ENCODE results near the gene GCNT2.
A peak's percentile ranks its signal among the peaks of the same experiment; 100 is the strongest.
"Not testable (repeated sequence)": the region's sequence is repeated elsewhere in the genome, so short reads cannot be mapped to it uniquely, and the experiment has no call there.

The GCNT2 gene

DNA sequence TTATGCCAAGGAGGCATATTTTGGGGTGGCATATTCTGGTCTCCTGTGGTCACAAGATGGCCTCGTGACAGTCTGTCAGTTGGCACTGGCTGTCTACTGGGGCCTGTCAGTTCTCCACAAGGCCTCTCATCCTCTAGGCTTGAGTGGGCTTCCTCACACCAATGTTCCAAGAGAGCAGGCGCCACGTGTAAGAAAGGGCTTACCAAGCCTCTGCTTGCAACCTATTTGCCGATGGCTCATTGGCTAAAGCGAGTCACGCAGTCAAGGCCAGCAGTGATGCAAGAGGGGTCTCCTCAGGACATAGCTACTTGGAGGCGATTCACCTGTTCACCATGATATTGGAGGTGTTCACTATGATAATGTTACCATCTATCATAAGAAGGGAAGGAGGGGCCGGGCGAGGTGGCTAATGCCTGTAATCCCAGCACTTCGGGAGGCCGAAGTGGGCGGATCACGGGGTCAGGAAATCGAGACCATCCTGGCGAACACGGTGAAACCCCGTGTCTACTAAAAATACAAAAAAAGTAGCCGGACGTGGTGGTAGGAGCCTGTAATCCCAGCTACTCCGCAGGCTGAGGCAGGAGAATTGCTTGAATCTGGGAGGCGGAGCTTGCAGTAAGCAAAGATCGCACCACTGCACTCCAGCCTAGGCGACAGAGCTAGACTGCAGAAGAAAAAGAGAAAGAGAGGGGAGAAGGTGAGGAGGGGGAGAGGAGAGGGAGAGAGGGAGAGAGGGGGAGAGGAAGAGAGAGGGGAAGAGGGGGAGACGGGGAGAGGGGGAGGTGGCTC lies 138.0 kb downstream of the GCNT2 start:
- no peak for DNase-seq
- Histone ChIP-seq H3K27me3 (no peaks in the 10 kb centered on the region), H3K36me3 (no peaks in the 10 kb centered on the region), H3K4me1 (no peaks in the 10 kb centered on the region), H3K4me3 (peak overlapping the region in 1 of 2 donors; percentile 41), H3K9me3 (no peaks in the 10 kb centered on the region), H3K27ac (peak overlapping the region in 1 of 2 donors; percentile 56)
- intact Hi-C loops (cut with DNase I; ENCODE audit: low total_unique reads): no loop called here
- TF ChIP-seq CTCF (IDR thresholded peaks at IDR 0.05): no peak

DNA sequence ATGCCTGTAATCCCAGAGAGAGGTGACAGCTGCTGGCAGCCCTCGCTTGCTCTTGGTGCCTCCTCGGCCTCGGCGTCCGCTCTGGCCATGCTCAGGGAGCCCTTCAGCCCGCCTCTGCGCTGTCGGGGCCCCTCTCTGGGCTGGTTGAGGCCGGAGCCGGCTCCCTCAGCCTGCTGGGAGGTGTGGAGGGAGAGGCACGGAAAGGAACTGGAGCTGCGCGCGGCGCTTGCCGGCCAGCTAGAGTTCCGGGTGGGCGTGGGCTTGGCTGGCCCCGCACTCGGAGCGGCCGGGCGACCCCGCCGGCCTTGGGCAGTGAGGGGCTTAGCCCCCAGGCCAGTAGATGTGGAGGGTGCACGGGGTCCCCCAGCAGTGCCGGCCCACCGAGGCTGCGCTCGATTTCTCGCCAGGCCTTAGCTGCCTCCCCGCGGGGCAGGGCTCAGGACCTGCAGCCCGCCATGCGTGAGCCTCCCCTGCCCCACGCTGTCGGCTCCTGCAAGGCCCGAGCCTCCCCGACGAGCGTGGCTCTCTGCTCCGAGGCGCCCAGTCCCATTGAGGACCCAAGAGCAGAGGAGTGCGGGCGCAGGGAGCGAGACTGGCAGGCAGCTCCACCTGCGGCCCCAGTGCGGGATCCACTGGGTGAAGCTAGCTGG lies 138.7 kb downstream of the GCNT2 start:
- no peak for DNase-seq
- H3K36me3 ChIP-seq: no peaks in the 10 kb centered on the region
- peaks cover 0 to 5% (median 4%) of the 10 kb centered on the region in 3 donors for H3K9me3 ChIP-seq
- TF ChIP-seq CTCF (IDR thresholded peaks at IDR 0.05): no peak
- H3K4me3 ChIP-seq: peak overlapping the region in 1 of 2 donors; percentile 41
- no peaks in the 10 kb centered on the region for H3K27me3 ChIP-seq
- H3K4me1 ChIP-seq: no peaks in the 10 kb centered on the region
- H3K27ac ChIP-seq: peak overlapping the region in 1 of 2 donors; percentile 56
- intact Hi-C loops (cut with DNase I; ENCODE audit: low total_unique reads): no loop called here

DNA sequence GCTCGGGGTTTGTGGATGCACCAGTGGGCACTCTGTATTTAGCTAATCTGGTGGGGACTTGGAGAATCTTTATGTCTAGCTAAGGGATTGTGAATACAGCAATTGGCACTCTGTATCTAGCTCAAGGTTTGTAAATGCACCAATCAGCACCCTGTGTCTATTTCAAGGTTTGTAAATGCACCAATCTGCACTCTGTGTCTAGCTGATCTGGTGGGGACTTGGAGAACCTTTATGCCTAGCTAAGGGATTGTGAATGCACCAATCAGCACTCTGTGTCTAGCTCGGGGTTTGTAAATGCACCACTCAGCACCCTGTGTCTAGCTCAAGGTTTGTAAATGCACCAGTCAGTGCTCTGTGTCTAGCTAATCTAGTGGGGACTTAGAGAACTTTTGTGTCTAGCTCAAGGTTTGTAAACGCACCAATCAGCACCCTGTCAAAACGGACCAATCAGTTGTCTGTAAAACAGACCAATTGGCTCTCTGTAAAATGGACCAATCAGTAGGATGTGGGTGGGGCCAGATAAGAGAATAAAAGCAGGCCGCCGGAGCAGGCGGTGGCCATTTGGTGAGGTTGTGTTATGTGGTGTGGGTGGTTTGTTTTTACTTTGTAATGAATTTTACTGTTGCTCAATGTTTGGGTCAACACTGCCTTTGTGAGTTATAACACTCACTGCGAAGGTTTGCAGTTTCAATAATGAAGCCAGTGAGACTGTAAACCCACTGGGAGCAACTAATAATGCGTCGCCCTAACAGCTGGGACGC lies 139.5 kb downstream of the GCNT2 start:
- H3K4me3 ChIP-seq: peak overlapping the region in 1 of 2 donors; percentile 41
- DNase-seq; intact Hi-C loops (cut with DNase I; ENCODE audit: low total_unique reads); H3K4me1 ChIP-seq; H3K9me3 ChIP-seq; H3K27me3 ChIP-seq; H3K27ac ChIP-seq; H3K36me3 ChIP-seq: not testable (repeated sequence)

DNA sequence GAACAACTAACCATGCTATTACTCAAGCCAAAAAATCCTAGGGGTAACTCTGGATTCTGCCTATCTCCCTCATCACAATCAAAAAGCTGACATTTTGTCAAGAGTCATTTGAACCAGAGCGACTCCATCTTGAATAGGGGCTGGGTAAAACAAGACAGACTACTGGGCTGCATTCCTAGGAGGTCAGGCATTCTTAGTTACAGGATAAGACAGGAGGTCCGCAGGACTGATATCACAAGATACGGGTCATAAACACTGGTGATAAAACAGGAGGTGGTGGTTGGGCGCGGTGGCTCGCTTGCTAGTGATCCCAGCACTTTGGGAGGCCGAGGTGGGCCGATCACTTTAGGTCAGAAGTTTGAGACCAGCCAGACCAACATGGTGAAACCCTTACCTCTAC lies 141.1 kb downstream of the GCNT2 start:
- no peak for TF ChIP-seq CTCF (IDR thresholded peaks at IDR 0.05)
- no peak overlapping the region for H3K27ac ChIP-seq
- no peaks in the 10 kb centered on the region for H3K27me3 ChIP-seq
- peaks cover 0 to 6% (median 5%) of the 10 kb centered on the region in 3 donors for H3K9me3 ChIP-seq
- intact Hi-C loops (cut with DNase I; ENCODE audit: low total_unique reads): no loop called here
- H3K4me3 ChIP-seq: no peak overlapping the region
- no peaks in the 10 kb centered on the region for H3K36me3 ChIP-seq
- no peaks in the 10 kb centered on the region for H3K4me1 ChIP-seq
- no peak for DNase-seq

DNA sequence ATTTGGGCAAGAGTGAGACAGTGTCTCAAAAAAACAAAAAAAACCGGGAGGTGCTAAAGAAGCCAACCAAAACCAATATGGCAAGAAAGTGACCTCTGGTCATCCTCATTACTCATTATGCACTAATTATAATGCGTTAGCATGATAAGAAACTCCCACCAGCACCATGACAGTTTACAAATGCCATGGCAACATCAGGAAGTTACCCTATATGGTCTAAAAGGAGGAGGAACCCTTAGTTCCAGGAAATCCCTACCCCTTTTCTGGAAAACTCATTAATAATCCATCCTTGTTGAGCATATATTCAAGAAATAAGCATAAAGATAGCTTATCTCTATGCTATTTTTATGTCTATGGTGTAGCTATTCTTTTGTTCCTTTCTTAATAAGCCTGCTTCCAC lies 141.6 kb downstream of the GCNT2 start:
- Histone ChIP-seq H3K4me3 (no peak overlapping the region), H3K4me1 (no peaks in the 10 kb centered on the region), H3K27ac (no peak overlapping the region), H3K27me3 (no peaks in the 10 kb centered on the region), H3K36me3 (no peaks in the 10 kb centered on the region), H3K9me3 (peaks cover 0 to 6% (median 5%) of the 10 kb centered on the region in 3 donors)
- no peak for TF ChIP-seq CTCF (IDR thresholded peaks at IDR 0.05)
- no peak for DNase-seq
- intact Hi-C loops (cut with DNase I; ENCODE audit: low total_unique reads): no loop called here

DNA sequence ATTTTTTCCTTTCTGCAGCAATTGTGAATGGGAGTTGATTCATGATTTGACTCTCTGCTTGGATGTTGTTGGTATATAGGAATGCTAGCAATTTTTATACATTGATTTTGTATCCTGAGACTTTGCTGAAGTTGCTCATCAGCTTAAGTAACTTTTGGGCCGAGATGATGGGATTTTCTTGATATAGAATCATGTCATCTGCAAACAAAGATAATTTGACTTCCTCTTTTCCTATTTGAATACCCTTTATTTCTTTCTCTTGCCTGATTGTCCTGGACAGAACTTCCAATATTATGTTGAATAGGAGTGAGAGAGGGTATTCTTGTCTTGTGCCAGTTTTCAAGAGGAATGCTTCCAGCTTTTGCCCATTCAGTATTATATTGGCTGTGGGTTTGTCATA lies 144.4 kb downstream of the GCNT2 start:
- intact Hi-C loops (cut with DNase I; ENCODE audit: low total_unique reads); H3K36me3 ChIP-seq; DNase-seq; H3K27ac ChIP-seq; H3K4me3 ChIP-seq; H3K9me3 ChIP-seq; H3K27me3 ChIP-seq; H3K4me1 ChIP-seq: not testable (repeated sequence)

Measured in tibial artery (tissue), 4 donors.